SU-DHL-6 (cell line): Measurements from ENCODE around the gene TANGO2.

Source experiments
- CTCF ChIP-seq: fragments of 200-600 bp; sonication (generic); IDR thresholded peaks from one replicate; pipeline ENCODE4 v1.5.1; 2017; ENCODE audit warnings: antibody characterized with exemption, mild to moderate bottlenecking, low read length, moderate library complexity; ENCODE audit not compliant: insufficient read depth, poor library complexity, severe bottlenecking
- EZH2phosphoT487 ChIP-seq: fragments of 200-600 bp; sonication (generic), shearing (Covaris generic); conservative IDR thresholded peaks from 2 replicates; pipeline ENCODE4 v1.6.1; 2018; ENCODE audit warnings: mild to moderate bottlenecking, antibody characterized with exemption, low read length, moderate library complexity, mixed read lengths

- no peak for TF ChIP-seq CTCF
- no peak for TF ChIP-seq EZH2phosphoT487
Measured at GRCh38 chr22:19974935-19975706, 45.8 kb upstream of the TANGO2 start.
